ENCODE data around the gene FAM234A.

DNA sequence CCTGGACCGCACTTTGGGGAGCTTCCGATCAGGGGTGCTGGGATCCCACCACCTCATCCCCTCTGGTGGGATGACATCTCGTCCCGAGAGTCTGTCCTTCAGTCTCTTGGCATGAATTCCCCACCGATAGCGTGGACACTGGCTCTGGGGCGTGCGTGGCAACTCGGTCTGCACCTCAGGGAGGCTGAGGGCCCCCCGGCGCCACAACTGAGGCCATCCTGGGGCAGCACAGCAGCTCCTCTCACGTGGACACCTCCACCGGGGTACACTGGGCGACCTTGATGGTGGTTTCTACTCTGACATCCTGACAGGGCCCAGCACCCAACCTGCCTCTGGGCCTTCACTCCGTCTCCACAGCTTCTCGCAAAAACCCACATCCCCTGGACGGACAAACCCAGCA is 56.9 kb downstream of the FAM234A start:
- TF ChIP-seq TAF1 (IDR thresholded peaks at IDR 0.05; ENCODE audit: low read depth, low read length) = no peak
- no peak for TF ChIP-seq POLR2A (IDR thresholded peaks at IDR 0.05; ENCODE audit: low read depth, low read length)
- TF ChIP-seq SPI1 (IDR thresholded peaks at IDR 0.05; ENCODE audit: low read depth, low read length) = no peak
- TF ChIP-seq POLR2AphosphoS5 (IDR thresholded peaks at IDR 0.05; ENCODE audit: low read depth, low read length) = no peak

Data from GM12891 (cell line).